Activated CD4-positive, alpha-beta memory T cell treated with anti-CD3 and anti-CD28 coated beads for 36 hours (primary cell): ENCODE measurements around the gene ZBTB39. TPM values are rescaled to one million over a fixed set of nuclear protein-coding genes. Genes with fewer than 3 reads are reported as not detected.
"Not testable (repeated sequence)": the region's sequence is repeated elsewhere in the genome, so short reads cannot be mapped to it uniquely, and the experiment has no call there.

Experiments
- CTCF ChIA-PET: fragments of 350-600 bp; sonication (Branson Sonifier 250); formaldehyde crosslinking; loops from one replicate; lab custom pipeline; 2021; ENCODE audit warnings: antibody characterized with exemption, inconsistent platforms; lab: Charles Lee
- POLR2A ChIA-PET: fragments of 350-600 bp; sonication (Branson Sonifier 250); formaldehyde crosslinking; loops from one replicate; lab custom pipeline; 2021; ENCODE audit warnings: antibody characterized with exemption; lab: Charles Lee
- DNase-seq: peaks from one replicate; pipeline ENCODE4 v3.0.0-alpha.2; 2020
- H3K27ac Mint-ChIP-seq: one replicate; pipeline ENCODE4 v1.8.0; 2021; ENCODE audit warnings: mixed read lengths
- H3K27me3 Mint-ChIP-seq: one replicate; pipeline ENCODE4 v1.8.0; 2021; ENCODE audit warnings: mixed read lengths
- H3K36me3 Mint-ChIP-seq: one replicate; pipeline ENCODE4 v1.8.0; 2021; ENCODE audit warnings: mixed read lengths
- H3K4me1 Mint-ChIP-seq: one replicate; pipeline ENCODE4 v1.8.0; 2021; ENCODE audit warnings: low read depth, mixed read lengths
- H3K4me3 Mint-ChIP-seq: one replicate; pipeline ENCODE4 v1.8.0; 2021; ENCODE audit warnings: mild to moderate bottlenecking, mixed read lengths
- H3K9me3 Mint-ChIP-seq: one replicate; pipeline ENCODE4 v1.8.0; 2021; ENCODE audit warnings: mixed read lengths
- intact Hi-C: fragments of 100-400 bp; cut with micrococcal nuclease; formaldehyde crosslinking; loops from one replicate; pipeline ENCODE4 v1.15.1; 2023
- total RNA-seq, 2 experiments: library from RNA; stranded (reverse); gene quantifications; one replicate each; pipeline ENCODE4 v1.2.3, GENCODE V29; 2021

Gene ZBTB39
- total RNA-seq, 2 experiments from 2014 or later: 5.5 to 5.7 TPM

GRCh38 chr12:56968910-56969309, 37.4 kb downstream of the ZBTB39 start:
- H3K36me3 Mint-ChIP-seq, H3K4me1 Mint-ChIP-seq, H3K27ac Mint-ChIP-seq, POLR2A ChIA-PET, H3K27me3 Mint-ChIP-seq, intact Hi-C loops, H3K9me3 Mint-ChIP-seq, DNase-seq, H3K4me3 Mint-ChIP-seq: not testable (repeated sequence)
- CTCF ChIA-PET: interaction anchor here (1.5 kb wide), 1 partner anchor 18 kb away, joined by 4 read pairs; no protein-coding TSS in a partner anchor

- CTCF ChIA-PET: not testable (repeated sequence)
Measured at GRCh38 chr12:56965997-56966642, 40.2 kb downstream of the ZBTB39 start.

GRCh38 chr12:56965124-56965523, 41.2 kb downstream of the ZBTB39 start:
- H3K4me3 Mint-ChIP-seq, DNase-seq, CTCF ChIA-PET, H3K36me3 Mint-ChIP-seq, intact Hi-C loops, H3K4me1 Mint-ChIP-seq, H3K9me3 Mint-ChIP-seq, POLR2A ChIA-PET, H3K27ac Mint-ChIP-seq, H3K27me3 Mint-ChIP-seq: not testable (repeated sequence)

More at GRCh38 chr12:56965997-56966642, 40.2 kb downstream of the ZBTB39 start:
- H3K4me3 Mint-ChIP-seq, H3K36me3 Mint-ChIP-seq, H3K27ac Mint-ChIP-seq, POLR2A ChIA-PET, DNase-seq, intact Hi-C loops, H3K27me3 Mint-ChIP-seq, H3K4me1 Mint-ChIP-seq, H3K9me3 Mint-ChIP-seq: not testable (repeated sequence)

GRCh38 chr12:56963557-56963956, 42.8 kb downstream of the ZBTB39 start:
- DNase-seq, H3K4me3 Mint-ChIP-seq, H3K9me3 Mint-ChIP-seq, H3K27ac Mint-ChIP-seq, H3K4me1 Mint-ChIP-seq, intact Hi-C loops, H3K36me3 Mint-ChIP-seq, H3K27me3 Mint-ChIP-seq, POLR2A ChIA-PET, CTCF ChIA-PET: not testable (repeated sequence)

GRCh38 chr12:56962247-56962646, 44.1 kb downstream of the ZBTB39 start:
- H3K4me1 Mint-ChIP-seq, DNase-seq, H3K27me3 Mint-ChIP-seq, POLR2A ChIA-PET, H3K36me3 Mint-ChIP-seq, CTCF ChIA-PET, intact Hi-C loops, H3K27ac Mint-ChIP-seq, H3K9me3 Mint-ChIP-seq, H3K4me3 Mint-ChIP-seq: not testable (repeated sequence)

- Mint-ChIP-seq H3K27me3 (peaks cover 3% of the 10 kb centered on the region), H3K4me3 (no peak overlapping the region), H3K4me1 (no peaks in the 10 kb centered on the region), H3K27ac (no peak overlapping the region), H3K9me3 (no peaks in the 10 kb centered on the region), H3K36me3 (no peaks in the 10 kb centered on the region)
- no peak for DNase-seq
- intact Hi-C loops: no loop called here
- CTCF ChIA-PET: no interaction called here
- POLR2A ChIA-PET: no interaction called here
Measured at GRCh38 chr12:56958422-56958821, 47.9 kb downstream of the ZBTB39 start.

GRCh38 chr12:56957229-56958052, 48.9 kb downstream of the ZBTB39 start, which contains the start of gene RDH16:
TSS of gene RDH16 (minus strand) at chr12:56957608. CDS start at chr12:56957462, 146 bp downstream.
- intact Hi-C loops: no loop called here
- Mint-ChIP-seq H3K27me3 (peaks cover 3% of the 10 kb centered on the region), H3K4me3 (no peak within 1 kb of the TSS), H3K4me1 (no peaks in the 10 kb centered on the region), H3K27ac (no peak within 1 kb of the TSS), H3K36me3 (no peaks in the 10 kb centered on the region), H3K9me3 (no peaks in the 10 kb centered on the region)
- DNase-seq: no peak
- ChIA-PET CTCF (no interaction called here), POLR2A (no interaction called here)

- intact Hi-C loops: no loop called here
- DNase-seq: no peak
- Mint-ChIP-seq H3K27ac (no peak overlapping the region), H3K4me1 (no peaks in the 10 kb centered on the region), H3K4me3 (no peak overlapping the region), H3K36me3 (no peaks in the 10 kb centered on the region), H3K9me3 (no peaks in the 10 kb centered on the region), H3K27me3 (peaks cover 1% of the 10 kb centered on the region)
- ChIA-PET POLR2A (no interaction called here), CTCF (no interaction called here)
Measured at GRCh38 chr12:56955631-56956256, 50.6 kb downstream of the ZBTB39 start.

- intact Hi-C loops: no loop called here
Measured at GRCh38 chr12:56954958-56955355, 51.4 kb downstream of the ZBTB39 start.

GRCh38 chr12:56954057-56954957, 52.0 kb downstream of the ZBTB39 start:
- Mint-ChIP-seq H3K27me3 (no peaks in the 10 kb centered on the region), H3K4me3 (no peak overlapping the region), H3K27ac (no peak overlapping the region), H3K9me3 (no peaks in the 10 kb centered on the region), H3K4me1 (no peaks in the 10 kb centered on the region), H3K36me3 (no peaks in the 10 kb centered on the region)
- POLR2A ChIA-PET: no interaction called here
- DNase-seq: no peak
- CTCF ChIA-PET: no interaction called here
- intact Hi-C loops: no loop called here

More at GRCh38 chr12:56954958-56955355, 51.4 kb downstream of the ZBTB39 start:
- H3K4me1 Mint-ChIP-seq: no peaks in the 10 kb centered on the region
- H3K9me3 Mint-ChIP-seq: no peaks in the 10 kb centered on the region
- no peak overlapping the region for H3K4me3 Mint-ChIP-seq
- ChIA-PET POLR2A (no interaction called here), CTCF (no interaction called here)
- no peak overlapping the region for H3K27ac Mint-ChIP-seq
- no peaks in the 10 kb centered on the region for H3K27me3 Mint-ChIP-seq
- DNase-seq: no peak
- no peaks in the 10 kb centered on the region for H3K36me3 Mint-ChIP-seq

GRCh38 chr12:56953314-56953713, 53.0 kb downstream of the ZBTB39 start:
- no peaks in the 10 kb centered on the region for H3K36me3 Mint-ChIP-seq

More at GRCh38 chr12:56953314-56953713, 53.0 kb downstream of the ZBTB39 start:
- H3K9me3 Mint-ChIP-seq: no peaks in the 10 kb centered on the region
- CTCF ChIA-PET: no interaction called here
- POLR2A ChIA-PET: no interaction called here
- no peak overlapping the region for H3K27ac Mint-ChIP-seq
- no peaks in the 10 kb centered on the region for H3K4me1 Mint-ChIP-seq
- no peak for DNase-seq
- H3K4me3 Mint-ChIP-seq: no peak overlapping the region
- intact Hi-C loops: no loop called here
- no peaks in the 10 kb centered on the region for H3K27me3 Mint-ChIP-seq
